Keratinocyte (primary cell): Measurements from ENCODE around the gene DHDDS. TPM values are rescaled to one million over a fixed set of nuclear protein-coding genes. Genes with fewer than 3 reads are reported as not detected.

Source experiments
- DNase-seq: peaks from one replicate; pipeline ENCODE4 v3.0.0-alpha.2; 2011; ENCODE audit warnings: low read depth, missing footprints, low spot score
- FAIRE-seq: peaks from 2 replicates; lab custom pipeline; 2011; peaks lifted over from hg19 to GRCh38; lab: Jason Lieb, UNC
- H2AFZ ChIP-seq: 2 replicates; pipeline ENCODE4 v1.6.0; 2012; ENCODE audit warnings: low read length, control low read depth, inconsistent platforms; ENCODE audit not compliant: control insufficient read depth
- H3K27ac ChIP-seq: 2 replicates; pipeline ENCODE4 v1.5.1; 2011; ENCODE audit warnings: low read length; ENCODE audit not compliant: control insufficient read depth, insufficient read depth
- H3K27me3 ChIP-seq: 3 replicates; pipeline ENCODE4 v1.6.0; 2011; ENCODE audit warnings: low read length; ENCODE audit not compliant: control insufficient read depth, insufficient read depth; ENCODE audit errors: extremely low read depth
- H3K36me3 ChIP-seq, 2 experiments: 2 replicates in 1 of 2; 3 replicates in 1 of 2; pipeline ENCODE4 v1.5.1; 2011; ENCODE audit warnings: low read length in 2 of 2, mild to moderate bottlenecking in 1 of 2; ENCODE audit not compliant: control insufficient read depth in 2 of 2, insufficient read depth in 2 of 2; ENCODE audit errors: extremely low read depth in 1 of 2
- H3K4me1 ChIP-seq: 3 replicates; pipeline ENCODE4 v1.5.1; 2011; ENCODE audit warnings: low read length; ENCODE audit not compliant: control insufficient read depth, insufficient read depth; ENCODE audit errors: extremely low read depth
- H3K4me2 ChIP-seq: 3 replicates; pipeline ENCODE4 v1.6.0; 2011; ENCODE audit warnings: low read depth, low read length; ENCODE audit not compliant: control insufficient read depth, insufficient read depth; ENCODE audit errors: extremely low read depth
- H3K4me3 ChIP-seq, 3 experiments: fragments of 200-600 bp in 1 of 3; sonication (generic) in 1 of 3; 2 replicates in 2 of 3; 3 replicates in 1 of 3; pipeline ENCODE4 v1.5.1; 2011 to 2016; ENCODE audit warnings: low read length in 3 of 3, mild to moderate bottlenecking in 3 of 3, control low read depth in 2 of 3, inconsistent platforms in 1 of 3, low read depth in 1 of 3, mixed read lengths in 1 of 3, mixed run types in 1 of 3, moderate library complexity in 1 of 3; ENCODE audit not compliant: control insufficient read depth in 2 of 3, insufficient read depth in 2 of 3; ENCODE audit errors: extremely low read depth in 1 of 3
- H3K79me2 ChIP-seq: 2 replicates; pipeline ENCODE4 v1.6.0; 2012; ENCODE audit warnings: low read length; ENCODE audit not compliant: control insufficient read depth, insufficient read depth
- H3K9ac ChIP-seq: 3 replicates; pipeline ENCODE4 v1.6.0; 2011; ENCODE audit warnings: low read length; ENCODE audit not compliant: control insufficient read depth, insufficient read depth; ENCODE audit errors: extremely low read depth
- H3K9me1 ChIP-seq: 3 replicates; pipeline ENCODE4 v1.6.0; 2011; ENCODE audit warnings: low read length; ENCODE audit not compliant: control insufficient read depth, insufficient read depth; ENCODE audit errors: extremely low read depth
- H3K9me3 ChIP-seq: 2 replicates; pipeline ENCODE4 v1.5.1; 2012; ENCODE audit warnings: low read depth, low read length; ENCODE audit not compliant: control insufficient read depth
- H4K20me1 ChIP-seq: 3 replicates; pipeline ENCODE4 v1.6.0; 2011; ENCODE audit warnings: low read length; ENCODE audit not compliant: control insufficient read depth, insufficient read depth; ENCODE audit errors: extremely low read depth
- CTCF ChIP-seq, 3 experiments: IDR thresholded peaks in 1 of 3; conservative IDR thresholded peaks in 1 of 3; optimal IDR thresholded peaks in 1 of 3; 2 replicates in 2 of 3; 3 replicates in 1 of 3; pipeline versions ENCODE3 to v1.5.1; 2011; ENCODE audit warnings: low read length in 3 of 3, mild to moderate bottlenecking in 3 of 3, moderate library complexity in 2 of 3, control low read depth in 1 of 3, inconsistent platforms in 1 of 3; ENCODE audit not compliant: insufficient read depth in 2 of 3; ENCODE audit errors: extremely low read depth in 1 of 3
- EZH2 ChIP-seq: IDR thresholded peaks from one replicate; pipeline ENCODE4 v1.6.1; 2012; ENCODE audit warnings: inconsistent platforms, mild to moderate bottlenecking, low read length, moderate library complexity
- dilution Hi-C: fragments of 300-500 bp; cut with MboI; formaldehyde crosslinking; loops from one replicate; pipeline ENCODE4 v1.7.0; 2020; ENCODE audit warnings: low sequenced_read_pairs; ENCODE audit not compliant: extremely low pct_ligation_motif_present
- polyA plus RNA-seq, 5 experiments: library from polyadenylated mRNA; depleted of rRNA in 3 of 5; stranded (reverse) in 3 of 5; stranded (forward) in 1 of 5; unstranded in 1 of 5; fragments of >200 nt; gene quantifications; 1 replicate in 1 of 5; 2 replicates in 3 of 5; 3 replicates in 1 of 5; pipeline versions ENCODE4 v1.2.1 to v1.2.3, GENCODE V29; 2011 to 2012; ENCODE audit warnings: missing spikeins in 2 of 5, low read depth in 1 of 5, low replicate concordance in 1 of 5

The DHDDS gene
- polyA plus RNA-seq, 1 donor (not counting 4 experiments of a cell fraction or from before 2014, with no cell fraction given): 41.2 TPM

- Histone ChIP-seq H3K27me3 (peaks cover 19% of the 10 kb centered on the region), H3K4me1 (peaks cover 11% of the 10 kb centered on the region), H3K4me2 (no peak overlapping the region), H3K27ac (no peak overlapping the region), H3K4me3 (no peak overlapping the region), H4K20me1 (no peaks in the 10 kb centered on the region), H3K9me3 (no peaks in the 10 kb centered on the region), H3K9me1 (no peaks in the 10 kb centered on the region), H3K36me3 (no peaks in the 10 kb centered on the region), H3K9ac (no peak overlapping the region), H2AFZ (no peak overlapping the region), H3K79me2 (no peaks in the 10 kb centered on the region)
- FAIRE-seq: peak; percentile 23
- dilution Hi-C loops: no loop called here
- no peak for TF ChIP-seq CTCF (optimal IDR thresholded peaks at IDR 0.05 in 1 of 3, IDR thresholded peaks at IDR 0.05 in 1 of 3, conservative IDR thresholded peaks at IDR 0.05 in 1 of 3; ENCODE audit: extremely low read depth in 1 of 3, insufficient read depth in 2 of 3, low read length in 3 of 3)
- no peak for TF ChIP-seq EZH2
- DNase-seq: no peak
Observed at GRCh38 chr1:26405281-26405915, 26.7 kb upstream of the DHDDS start.

GRCh38 chr1:26408604-26409003 lies 23.5 kb upstream of the DHDDS start:
- H3K36me3 ChIP-seq: no peaks in the 10 kb centered on the region
- TF ChIP-seq CTCF (optimal IDR thresholded peaks at IDR 0.05 in 1 of 3, IDR thresholded peaks at IDR 0.05 in 1 of 3, conservative IDR thresholded peaks at IDR 0.05 in 1 of 3; ENCODE audit: extremely low read depth in 1 of 3, insufficient read depth in 2 of 3, low read length in 3 of 3): no peak
- no peak for TF ChIP-seq EZH2
- no peaks in the 10 kb centered on the region for H3K79me2 ChIP-seq
- no peak overlapping the region for H3K27ac ChIP-seq
- no peaks in the 10 kb centered on the region for H3K4me1 ChIP-seq
- dilution Hi-C loops: no loop called here
- H3K4me3 ChIP-seq: no peak overlapping the region
- FAIRE-seq: peak; percentile 79
- no peak overlapping the region for H2AFZ ChIP-seq
- H3K9me3 ChIP-seq: no peaks in the 10 kb centered on the region
- H3K4me2 ChIP-seq: no peak overlapping the region
- H3K27me3 ChIP-seq: peaks cover 51% of the 10 kb centered on the region
- DNase-seq: no peak
- H3K9me1 ChIP-seq: no peaks in the 10 kb centered on the region
- H3K9ac ChIP-seq: no peak overlapping the region
- peaks cover 6% of the 10 kb centered on the region for H4K20me1 ChIP-seq
